NB4 (cell line): ENCODE measurements around the gene BOK.

ENCODE experiments used
- DNase-seq: peaks from one replicate; pipeline ENCODE4 v3.0.0; 2010; ENCODE audit warnings: low read depth
- H3K4me3 ChIP-seq: one replicate; pipeline ENCODE4 v1.5.1; 2011; ENCODE audit warnings: mild to moderate bottlenecking, low read depth, low read length, moderate library complexity
- MAX ChIP-seq: IDR thresholded peaks from 2 replicates; pipeline ENCODE4 v1.6.1; 2011; ENCODE audit warnings: low read depth, low read length
- MYC ChIP-seq: IDR thresholded peaks from 2 replicates; pipeline ENCODE4 v1.6.1; 2011; ENCODE audit warnings: low read depth, low read length
- POLR2A ChIP-seq: IDR thresholded peaks from 2 replicates; pipeline ENCODE4 v1.6.1; 2011; ENCODE audit warnings: mild to moderate bottlenecking; ENCODE audit not compliant: insufficient read length; ENCODE audit errors: extremely low read depth
- TF ChIP-seq, protein P1 (sequence below): IDR thresholded peaks from one replicate; pipeline ENCODE4 v1.5.1; 2012; ENCODE audit warnings: low read depth, low read length

BOK gene

GRCh38 chr2:241555711-241556110 lies 2.8 kb upstream of the BOK start:
- H3K4me3 ChIP-seq, result no peak overlapping the region
- DNase-seq, result no peak
- TF ChIP-seq POLR2A (no peak), MYC (no peak), MAX (no peak)
- TF ChIP-seq, protein P1, sequence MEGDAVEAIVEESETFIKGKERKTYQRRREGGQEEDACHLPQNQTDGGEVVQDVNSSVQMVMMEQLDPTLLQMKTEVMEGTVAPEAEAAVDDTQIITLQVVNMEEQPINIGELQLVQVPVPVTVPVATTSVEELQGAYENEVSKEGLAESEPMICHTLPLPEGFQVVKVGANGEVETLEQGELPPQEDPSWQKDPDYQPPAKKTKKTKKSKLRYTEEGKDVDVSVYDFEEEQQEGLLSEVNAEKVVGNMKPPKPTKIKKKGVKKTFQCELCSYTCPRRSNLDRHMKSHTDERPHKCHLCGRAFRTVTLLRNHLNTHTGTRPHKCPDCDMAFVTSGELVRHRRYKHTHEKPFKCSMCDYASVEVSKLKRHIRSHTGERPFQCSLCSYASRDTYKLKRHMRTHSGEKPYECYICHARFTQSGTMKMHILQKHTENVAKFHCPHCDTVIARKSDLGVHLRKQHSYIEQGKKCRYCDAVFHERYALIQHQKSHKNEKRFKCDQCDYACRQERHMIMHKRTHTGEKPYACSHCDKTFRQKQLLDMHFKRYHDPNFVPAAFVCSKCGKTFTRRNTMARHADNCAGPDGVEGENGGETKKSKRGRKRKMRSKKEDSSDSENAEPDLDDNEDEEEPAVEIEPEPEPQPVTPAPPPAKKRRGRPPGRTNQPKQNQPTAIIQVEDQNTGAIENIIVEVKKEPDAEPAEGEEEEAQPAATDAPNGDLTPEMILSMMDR, result no peak

- no peak overlapping the region for H3K4me3 ChIP-seq
- no peak for TF ChIP-seq MAX
- no peak for TF ChIP-seq MYC
- TF ChIP-seq, protein P1, result no peak
- no peak for TF ChIP-seq POLR2A
- no peak for DNase-seq
Measured at GRCh38 chr2:241556746-241557145, 1.8 kb upstream of the BOK start.

GRCh38 chr2:241559323-241560161 lies 997 bp downstream of the BOK start:
- no peak for DNase-seq
- H3K4me3 ChIP-seq, result no peak overlapping the region
- no peak for TF ChIP-seq MAX
- TF ChIP-seq, protein P1, result no peak
- TF ChIP-seq POLR2A, result no peak

GRCh38 chr2:241560162-241560882 lies 1.8 kb downstream of the BOK start:
- DNase-seq, result no peak
- TF ChIP-seq MYC (no peak), POLR2A (no peak), MAX (no peak)
- TF ChIP-seq, protein P1, result no peak
- H3K4me3 ChIP-seq, result no peak overlapping the region

DNA sequence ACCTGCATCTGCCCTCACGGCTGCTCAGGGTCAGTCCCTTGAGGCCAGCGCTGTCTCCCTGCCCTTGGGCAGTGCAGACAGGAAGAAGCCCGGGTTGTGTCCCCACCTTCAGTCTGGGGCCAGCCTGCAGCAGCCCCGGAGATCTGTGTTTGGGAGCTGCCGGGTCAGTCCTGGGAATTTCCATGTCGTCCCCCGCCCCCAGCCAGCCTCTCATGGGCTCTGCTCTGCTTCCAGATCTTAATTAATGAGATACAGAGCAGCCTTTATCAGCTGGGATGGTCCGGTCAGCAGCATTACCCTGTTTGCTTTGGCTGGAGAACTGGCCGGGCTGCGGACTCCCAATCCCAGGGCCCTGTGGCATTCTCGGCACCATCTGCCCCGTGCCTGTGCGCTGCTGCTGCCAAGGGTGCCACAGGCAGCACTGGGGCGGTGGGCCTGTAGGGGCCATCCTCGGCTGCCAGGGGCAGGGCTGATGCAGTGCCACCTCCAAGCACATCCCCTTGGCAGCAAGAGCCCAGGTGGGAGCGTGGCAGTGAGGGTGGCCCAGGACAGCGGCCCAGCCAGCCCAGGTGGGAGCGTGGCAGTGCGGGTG lies 2.4 kb downstream of the BOK start:
- no peak for DNase-seq
- H3K4me3 ChIP-seq, result no peak overlapping the region
- TF ChIP-seq, protein P1, result no peak
- TF ChIP-seq MAX (no peak), POLR2A (no peak), MYC (no peak)
